Pancreas (tissue), 10 donors: ENCODE results near the gene PRTFDC1. TPM values are rescaled to one million over a fixed set of nuclear protein-coding genes. Genes with fewer than 3 reads are reported as not detected.

Source experiments
- ATAC-seq, 4 donors: fragments of 200-7000 bp; cut with Tn5 transposase; one replicate each; pipeline versions ENCODE4 v1.8.0 to v1.9.1; 2020; ENCODE audit warnings: mild to moderate bottlenecking in 4 of 4, moderate library complexity in 4 of 4
- DNase-seq, 6 donors: peaks; one replicate each; pipeline ENCODE4 v3.0.0-alpha.2; 2020
- FAIRE-seq: peaks from 2 replicates; lab custom pipeline; 2012; peaks lifted over from hg19 to GRCh38; lab: Jason Lieb, UNC
- H3K27ac ChIP-seq, 4 donors: fragments of 200-600 bp; sonication (generic); 1 replicate in 3 of 4; 2 replicates in 1 of 4; pipeline versions ENCODE4 v1.5.0 to v1.8.0; 2020
- H3K27me3 ChIP-seq, 4 donors: fragments of 200-600 bp; one replicate each; pipeline ENCODE4 v1.8.0; 2021
- H3K36me3 ChIP-seq, 3 donors: fragments of 200-600 bp; sonication (generic) in 1 of 3; one replicate each; pipeline versions ENCODE4 v1.5.0 to v1.8.0; 2020 to 2021
- H3K4me1 ChIP-seq, 3 donors: fragments of 200-600 bp; one replicate each; pipeline ENCODE4 v1.8.0; 2021
- H3K4me3 ChIP-seq, 4 donors: fragments of 200-600 bp; sonication (generic) in 2 of 4; one replicate each; pipeline versions ENCODE4 v1.5.0 to v1.8.0; 2020 to 2021
- H3K9me3 ChIP-seq, 4 donors: fragments of 200-600 bp; one replicate each; pipeline ENCODE4 v1.8.0; 2021
- WGBS, 2 donors: extraction: QIAGEN DNeasy Blood & Tissue Kit; methylation state at CpG; one replicate each; pipeline ENCODE4 v1.1.7; 2013; 5-methylcytosine and 5-hydroxymethylcytosine counted together
- intact Hi-C, 3 donors: fragments of 100-400 bp; cut with DNase I; formaldehyde crosslinking; loops; one replicate each; pipeline versions ENCODE4 v1.11.1 to v1.14.2; 2022
- polyA plus RNA-seq, 2 donors: library from polyadenylated mRNA; stranded (reverse); fragments of 200-250 nt; gene quantifications; one replicate each; pipeline ENCODE4 v1.2.3, GENCODE V29; 2013
- total RNA-seq, 6 donors: library from RNA; stranded (reverse); fragmentation: NEBNext Ultra II Directional in 4 of 6; extraction: Animal tissue kit (Norgen Biotek cat#: 25700) in 4 of 6; gene quantifications; one replicate each; pipeline versions ENCODE4 v1.2.1 to v1.2.4, GENCODE V29; 2021 to 2023
- TF ChIP-seq, protein P1 (sequence below), 4 donors: fragments of 200-600 bp; sonication (generic) in 3 of 4; IDR thresholded peaks; one replicate each; pipeline versions ENCODE4 v1.5.0 to v1.8.0; 2021; ENCODE audit warnings: antibody characterized with exemption in 4 of 4
- donor health status: healthy with polysubstance abuse.
- donor health status: DM: no; HTN: no; CAD: no; lungs with moderate emphysema.
- donor health status: DM: no; HTN: no; CAD: no.
- donor health status: control.
- donor health status: control.
- donor health status: Bipolar disorder and iron deficiency.
- donor health status: DM: yes; HTN: yes; CAD: no.
- donor health status: DM: no; HTN: no; CAD: no.
- donor health status: DM: no; HTN: no; CAD: no.
- donor health status: DM: yes; HTN: yes; CAD: no.

PRTFDC1 gene
- total and polyA plus RNA-seq, 8 donors: 1.7 to 6.1 (median 2.8) TPM

DNA sequence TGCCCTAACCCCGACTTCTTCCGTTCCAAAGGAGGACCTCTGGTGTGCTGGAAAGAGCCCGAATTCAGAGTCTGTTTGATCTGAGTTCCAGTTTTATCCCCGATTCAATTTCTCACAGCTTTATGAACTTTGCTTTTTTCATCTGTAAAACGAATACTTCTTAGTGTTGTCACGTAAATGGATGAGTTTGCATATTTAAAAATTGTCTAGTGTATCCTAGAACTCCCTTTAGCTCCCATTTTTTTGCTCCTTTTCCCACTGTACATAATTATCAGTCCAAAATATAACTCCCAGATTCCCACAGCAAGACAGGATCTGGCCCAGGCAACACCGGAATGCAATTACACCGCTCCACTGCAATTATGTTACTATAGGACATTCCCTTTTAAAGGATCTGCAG is 148.0 kb downstream of the PRTFDC1 start:
- FAIRE-seq (no peak), ATAC-seq (no peak), DNase-seq (no peak)
- TF ChIP-seq, protein P1, sequence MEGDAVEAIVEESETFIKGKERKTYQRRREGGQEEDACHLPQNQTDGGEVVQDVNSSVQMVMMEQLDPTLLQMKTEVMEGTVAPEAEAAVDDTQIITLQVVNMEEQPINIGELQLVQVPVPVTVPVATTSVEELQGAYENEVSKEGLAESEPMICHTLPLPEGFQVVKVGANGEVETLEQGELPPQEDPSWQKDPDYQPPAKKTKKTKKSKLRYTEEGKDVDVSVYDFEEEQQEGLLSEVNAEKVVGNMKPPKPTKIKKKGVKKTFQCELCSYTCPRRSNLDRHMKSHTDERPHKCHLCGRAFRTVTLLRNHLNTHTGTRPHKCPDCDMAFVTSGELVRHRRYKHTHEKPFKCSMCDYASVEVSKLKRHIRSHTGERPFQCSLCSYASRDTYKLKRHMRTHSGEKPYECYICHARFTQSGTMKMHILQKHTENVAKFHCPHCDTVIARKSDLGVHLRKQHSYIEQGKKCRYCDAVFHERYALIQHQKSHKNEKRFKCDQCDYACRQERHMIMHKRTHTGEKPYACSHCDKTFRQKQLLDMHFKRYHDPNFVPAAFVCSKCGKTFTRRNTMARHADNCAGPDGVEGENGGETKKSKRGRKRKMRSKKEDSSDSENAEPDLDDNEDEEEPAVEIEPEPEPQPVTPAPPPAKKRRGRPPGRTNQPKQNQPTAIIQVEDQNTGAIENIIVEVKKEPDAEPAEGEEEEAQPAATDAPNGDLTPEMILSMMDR (IDR thresholded peaks at IDR 0.05): no peak
- Histone ChIP-seq H3K27me3 (no peaks in the 10 kb centered on the region), H3K4me1 (no peaks in the 10 kb centered on the region), H3K27ac (no peak overlapping the region), H3K4me3 (no peak overlapping the region), H3K36me3 (no peaks in the 10 kb centered on the region), H3K9me3 (no peaks in the 10 kb centered on the region)
- intact Hi-C loops: no loop called here
- WGBS, 2 donors: 84 to 86% methylated on average over 8 of the region's 8 CpGs

DNA sequence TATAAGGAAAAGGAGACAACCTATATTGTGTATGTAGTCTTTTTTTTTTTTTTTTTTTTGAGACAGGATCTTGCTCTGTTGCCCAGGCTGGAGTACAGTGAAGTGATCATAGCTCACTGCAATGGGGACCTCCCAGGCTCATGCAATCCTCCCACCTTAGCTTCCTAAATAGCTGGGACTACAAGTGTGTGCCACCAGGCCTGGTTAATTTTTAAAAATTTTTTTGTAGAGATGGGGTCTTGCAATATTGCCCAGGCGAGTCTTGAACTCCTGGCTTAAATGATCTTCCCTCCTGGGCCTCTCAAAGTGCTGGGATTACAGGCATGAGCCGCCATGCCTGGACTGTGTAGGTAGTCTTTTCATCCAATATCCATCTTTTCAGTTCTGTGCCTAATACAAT is 150.0 kb downstream of the PRTFDC1 start:
- 86 to 89% methylated on average over 2 of the region's 2 CpGs for WGBS, 2 donors
- intact Hi-C loops: no loop called here
- no peak for FAIRE-seq
- Histone ChIP-seq H3K27ac (no peak overlapping the region), H3K9me3 (no peaks in the 10 kb centered on the region), H3K27me3 (no peaks in the 10 kb centered on the region), H3K4me3 (no peak overlapping the region), H3K36me3 (no peaks in the 10 kb centered on the region), H3K4me1 (no peaks in the 10 kb centered on the region)
- no peak for DNase-seq
- TF ChIP-seq, protein P1 (IDR thresholded peaks at IDR 0.05): no peak
- no peak for ATAC-seq

GRCh38 chr10:24800861-24801260 is 151.5 kb downstream of the PRTFDC1 start:
- intact Hi-C loops: no loop called here
- no peaks in the 10 kb centered on the region for H3K4me1 ChIP-seq
- no peaks in the 10 kb centered on the region for H3K9me3 ChIP-seq
- H3K4me3 ChIP-seq: no peak overlapping the region
- H3K36me3 ChIP-seq: no peaks in the 10 kb centered on the region
- DNase-seq (no peak), ATAC-seq (no peak), FAIRE-seq (no peak)
- 88 to 93% methylated on average over 6 of the region's 6 CpGs for WGBS, 2 donors
- H3K27me3 ChIP-seq: no peaks in the 10 kb centered on the region
- TF ChIP-seq, protein P1 (IDR thresholded peaks at IDR 0.05): no peak
- no peak overlapping the region for H3K27ac ChIP-seq

Other genes with a start within 250 kb of the PRTFDC1 start
- gene ARHGAP21, start 228.7 kb downstream of the PRTFDC1 start, total RNA-seq: 10 to 100 TPM; 23.7 to 42.1 (median 29.8) TPM
- gene ARHGAP21, start 228.7 kb downstream of the PRTFDC1 start, polyA plus RNA-seq: 10 to 100 TPM; 11.0 to 14.6 TPM
- gene ENKUR, start 63.6 kb upstream of the PRTFDC1 start, total RNA-seq: under 1 TPM in 1 of 6 donors, not detected in 5; 0.40 TPM
- under 1 TPM in 1 of 2 donors, not detected in 1; 0.47 TPM for gene ENKUR, start 63.6 kb upstream of the PRTFDC1 start, polyA plus RNA-seq
- gene THNSL1, start 64.0 kb upstream of the PRTFDC1 start, total RNA-seq: 1 to 10 TPM; 1.8 to 4.1 (median 3.0) TPM
- 1 to 10 TPM; 1.6 to 2.9 TPM for gene THNSL1, start 64.0 kb upstream of the PRTFDC1 start, polyA plus RNA-seq
- gene GPR158, start 222.4 kb upstream of the PRTFDC1 start, total RNA-seq: under 1 TPM; 0.06 to 0.37 (median 0.24) TPM
- 1 to 10 TPM in 1 of 2 donors, under 1 TPM in 1; 0.11 to 1.2 TPM for gene GPR158, start 222.4 kb upstream of the PRTFDC1 start, polyA plus RNA-seq